Measurements from ENCODE around the gene NCLN.

- no peak for TF ChIP-seq CREB1 (IDR thresholded peaks at IDR 0.05; ENCODE audit: low read depth)
- TF ChIP-seq EP300 (IDR thresholded peaks at IDR 0.05; ENCODE audit: borderline replicate concordance) = no peak
- no peak for TF ChIP-seq MAX (IDR thresholded peaks at IDR 0.05)
These were observed 49.1 kb downstream of the NCLN start for GRCh38 chr19:3234800-3235199.

Measured in Ishikawa (cell line).